GM23338 (cell line): Measurements from ENCODE around the gene GORAB. TPM values are rescaled to one million over a fixed set of nuclear protein-coding genes. Genes with fewer than 3 reads are reported as not detected.

Experiments used
- ATAC-seq: fragments of 200-7000 bp; cut with Tn5 transposase; 3 replicates; pipeline ENCODE4 v1.9.1; 2020
- DNase-seq: peaks from one replicate; pipeline ENCODE4 v3.0.0-alpha.2; 2015; ENCODE audit warnings: low spot score
- H2AFZ ChIP-seq: fragments of 200-600 bp; sonication (generic); 2 replicates; pipeline ENCODE4 v1.8.0; 2016; ENCODE audit warnings: antibody characterized with exemption, mild to moderate bottlenecking, moderate library complexity
- H3F3A ChIP-seq: fragments of 200-600 bp; sonication (generic); replicated peaks from 2 replicates; pipeline ENCODE4 v1.8.0; 2017; ENCODE audit warnings: antibody characterized with exemption, mixed run types, low read depth
- H3K27ac ChIP-seq: fragments of 200-600 bp; sonication (generic); 2 replicates; pipeline ENCODE4 v1.6.1; 2016; ENCODE audit warnings: low read depth
- H3K27me3 ChIP-seq: fragments of 200-600 bp; sonication (generic); 2 replicates; pipeline ENCODE4 v1.8.0; 2016; ENCODE audit warnings: mild to moderate bottlenecking, mixed run types, moderate library complexity; ENCODE audit not compliant: insufficient read depth
- H3K36me3 ChIP-seq: fragments of 200-600 bp; sonication (generic); 2 replicates; pipeline ENCODE4 v1.8.0; 2016; ENCODE audit warnings: mild to moderate bottlenecking; ENCODE audit not compliant: insufficient read depth
- H3K4me1 ChIP-seq: fragments of 200-600 bp; sonication (generic); 2 replicates; pipeline ENCODE4 v1.8.0; 2016; ENCODE audit warnings: mild to moderate bottlenecking, moderate library complexity; ENCODE audit not compliant: insufficient read depth
- H3K4me2 ChIP-seq: fragments of 200-600 bp; sonication (generic); 2 replicates; pipeline ENCODE4 v1.7.1; 2017; ENCODE audit warnings: mixed run types
- H3K4me3 ChIP-seq: fragments of 200-600 bp; sonication (generic); 2 replicates; pipeline ENCODE4 v1.6.1; 2016; ENCODE audit warnings: mixed run types
- H3K79me2 ChIP-seq: fragments of 200-600 bp; sonication (generic); replicated peaks from 2 replicates; pipeline ENCODE4 v1.8.0; 2017; ENCODE audit warnings: mild to moderate bottlenecking; ENCODE audit not compliant: insufficient read depth
- H3K9me2 ChIP-seq: fragments of 200-600 bp; sonication (generic); 2 replicates; pipeline ENCODE4 v1.8.0; 2017; ENCODE audit not compliant: insufficient read depth
- H4K20me1 ChIP-seq: fragments of 200-600 bp; sonication (generic); replicated peaks from 2 replicates; pipeline ENCODE4 v1.8.0; 2017; ENCODE audit warnings: mild to moderate bottlenecking; ENCODE audit not compliant: insufficient read depth
- H3K27ac Mint-ChIP-seq: 2 replicates; pipeline ENCODE4 v1.8.0; 2020; ENCODE audit warnings: inconsistent platforms, mild to moderate bottlenecking, moderate library complexity, mixed read lengths
- H3K27me3 Mint-ChIP-seq: 3 replicates; pipeline ENCODE4 v1.8.0; 2022; ENCODE audit warnings: low read depth, mild to moderate bottlenecking, moderate library complexity, mixed read lengths, inconsistent platforms; ENCODE audit not compliant: insufficient read depth, poor library complexity
- H3K36me3 Mint-ChIP-seq: 3 replicates; pipeline ENCODE4 v1.8.0; 2021; ENCODE audit warnings: low read depth, mild to moderate bottlenecking, inconsistent platforms, moderate library complexity, mixed read lengths
- H3K4me1 Mint-ChIP-seq: 3 replicates; pipeline ENCODE4 v1.8.0; 2020; ENCODE audit warnings: mild to moderate bottlenecking, inconsistent platforms, mixed read lengths
- H3K4me3 Mint-ChIP-seq: 3 replicates; pipeline ENCODE4 v1.8.0; 2021; ENCODE audit warnings: moderate library complexity, mild to moderate bottlenecking, inconsistent platforms, mixed read lengths
- H3K9me3 Mint-ChIP-seq: 3 replicates; pipeline ENCODE4 v1.8.0; 2020; ENCODE audit warnings: moderate library complexity, mild to moderate bottlenecking, inconsistent platforms, mixed read lengths
- CREB1 ChIP-seq: fragments of 250-450 bp; sonication (Bioruptor Pico); IDR thresholded peaks from 2 replicates; pipeline ENCODE4 v1.5.0; 2020; ENCODE audit warnings: low read depth, mild to moderate bottlenecking, moderate library complexity
- CTCF ChIP-seq, 2 experiments: fragments of 200-600 bp in 1 of 2; sonication (generic) in 1 of 2; conservative IDR thresholded peaks; 2 replicates each; pipeline versions ENCODE4 v1.5.1 to v1.6.1; 2016 to 2017; ENCODE audit warnings: antibody characterized with exemption in 2 of 2, low read depth in 2 of 2, mild to moderate bottlenecking in 2 of 2, moderate library complexity in 1 of 2
- EZH2 ChIP-seq: fragments of 200-600 bp; sonication (generic); IDR thresholded peaks from one replicate; pipeline ENCODE4 v1.8.0; 2017; ENCODE audit warnings: antibody characterized with exemption, mild to moderate bottlenecking, low read depth; ENCODE audit not compliant: unreplicated experiment
- EZH2phosphoT487 ChIP-seq: fragments of 200-600 bp; sonication (generic); IDR thresholded peaks from one replicate; pipeline ENCODE4 v1.8.1; 2018; ENCODE audit warnings: antibody characterized with exemption; ENCODE audit not compliant: unreplicated experiment
- NANOG ChIP-seq: IDR thresholded peaks from 2 replicates; pipeline ENCODE4 v1.6.1; 2016; ENCODE audit warnings: antibody characterized with exemption, borderline replicate concordance
- REST ChIP-seq: IDR thresholded peaks from one replicate; pipeline ENCODE4 v1.6.1; 2018; ENCODE audit warnings: antibody characterized with exemption; ENCODE audit not compliant: unreplicated experiment
- STAT1 ChIP-seq: IDR thresholded peaks from one replicate; pipeline ENCODE4 v1.6.1; 2016; ENCODE audit warnings: antibody characterized with exemption; ENCODE audit not compliant: unreplicated experiment
- ZNF114 ChIP-seq: fragments of 250-450 bp; sonication (Bioruptor Pico); IDR thresholded peaks from 2 replicates; pipeline ENCODE4 v1.5.0; 2020; ENCODE audit warnings: mild to moderate bottlenecking, moderate library complexity
- ZNF331 ChIP-seq: fragments of 250-450 bp; sonication (Bioruptor Pico); IDR thresholded peaks from 2 replicates; pipeline ENCODE4 v1.5.0; 2020; ENCODE audit warnings: low read depth, mild to moderate bottlenecking, moderate library complexity
- polyA plus RNA-seq: library from polyadenylated mRNA; unstranded; fragments of >200 nt; fragmentation: Nextera tagmentation; extraction: Ambion mirVana; gene quantifications from 2 replicates; pipeline ENCODE4 v1.2.1, GENCODE V29; 2016
- total RNA-seq: library from RNA; depleted of rRNA; stranded (reverse); fragments of >200 nt; shearing (Covaris generic); gene quantifications from 2 replicates; pipeline ENCODE4 v1.2.3, GENCODE V29; 2014
- TF ChIP-seq, protein P1 (sequence below): fragments of 250-450 bp; sonication (Bioruptor Pico); IDR thresholded peaks from 2 replicates; pipeline ENCODE4 v1.5.0; 2020; ENCODE audit warnings: mild to moderate bottlenecking, moderate library complexity

GORAB gene
- total and polyA plus RNA-seq, 2 experiments from 2014 or later, result 10.4 to 21.1 TPM

DNA sequence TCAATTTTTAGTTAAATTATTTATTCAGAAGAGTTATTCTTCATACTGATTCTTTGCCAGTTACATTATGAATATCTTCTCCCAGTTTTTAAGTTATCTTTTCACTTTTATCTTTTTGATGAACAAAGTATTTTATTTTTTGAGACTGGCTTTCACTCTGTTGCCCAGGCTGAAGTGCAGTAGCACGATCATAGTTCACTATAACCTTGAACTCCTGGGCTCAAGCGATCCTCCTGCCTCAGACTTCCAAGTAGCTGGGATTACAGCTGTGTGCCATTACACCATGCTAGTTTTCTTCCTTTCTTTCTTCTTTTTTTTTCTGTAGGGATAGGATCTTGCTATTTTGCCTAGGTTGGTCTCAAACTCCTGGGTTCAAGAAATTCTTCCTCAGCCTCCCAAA is 3.5 kb downstream of the GORAB start:
- TF ChIP-seq, protein P1, sequence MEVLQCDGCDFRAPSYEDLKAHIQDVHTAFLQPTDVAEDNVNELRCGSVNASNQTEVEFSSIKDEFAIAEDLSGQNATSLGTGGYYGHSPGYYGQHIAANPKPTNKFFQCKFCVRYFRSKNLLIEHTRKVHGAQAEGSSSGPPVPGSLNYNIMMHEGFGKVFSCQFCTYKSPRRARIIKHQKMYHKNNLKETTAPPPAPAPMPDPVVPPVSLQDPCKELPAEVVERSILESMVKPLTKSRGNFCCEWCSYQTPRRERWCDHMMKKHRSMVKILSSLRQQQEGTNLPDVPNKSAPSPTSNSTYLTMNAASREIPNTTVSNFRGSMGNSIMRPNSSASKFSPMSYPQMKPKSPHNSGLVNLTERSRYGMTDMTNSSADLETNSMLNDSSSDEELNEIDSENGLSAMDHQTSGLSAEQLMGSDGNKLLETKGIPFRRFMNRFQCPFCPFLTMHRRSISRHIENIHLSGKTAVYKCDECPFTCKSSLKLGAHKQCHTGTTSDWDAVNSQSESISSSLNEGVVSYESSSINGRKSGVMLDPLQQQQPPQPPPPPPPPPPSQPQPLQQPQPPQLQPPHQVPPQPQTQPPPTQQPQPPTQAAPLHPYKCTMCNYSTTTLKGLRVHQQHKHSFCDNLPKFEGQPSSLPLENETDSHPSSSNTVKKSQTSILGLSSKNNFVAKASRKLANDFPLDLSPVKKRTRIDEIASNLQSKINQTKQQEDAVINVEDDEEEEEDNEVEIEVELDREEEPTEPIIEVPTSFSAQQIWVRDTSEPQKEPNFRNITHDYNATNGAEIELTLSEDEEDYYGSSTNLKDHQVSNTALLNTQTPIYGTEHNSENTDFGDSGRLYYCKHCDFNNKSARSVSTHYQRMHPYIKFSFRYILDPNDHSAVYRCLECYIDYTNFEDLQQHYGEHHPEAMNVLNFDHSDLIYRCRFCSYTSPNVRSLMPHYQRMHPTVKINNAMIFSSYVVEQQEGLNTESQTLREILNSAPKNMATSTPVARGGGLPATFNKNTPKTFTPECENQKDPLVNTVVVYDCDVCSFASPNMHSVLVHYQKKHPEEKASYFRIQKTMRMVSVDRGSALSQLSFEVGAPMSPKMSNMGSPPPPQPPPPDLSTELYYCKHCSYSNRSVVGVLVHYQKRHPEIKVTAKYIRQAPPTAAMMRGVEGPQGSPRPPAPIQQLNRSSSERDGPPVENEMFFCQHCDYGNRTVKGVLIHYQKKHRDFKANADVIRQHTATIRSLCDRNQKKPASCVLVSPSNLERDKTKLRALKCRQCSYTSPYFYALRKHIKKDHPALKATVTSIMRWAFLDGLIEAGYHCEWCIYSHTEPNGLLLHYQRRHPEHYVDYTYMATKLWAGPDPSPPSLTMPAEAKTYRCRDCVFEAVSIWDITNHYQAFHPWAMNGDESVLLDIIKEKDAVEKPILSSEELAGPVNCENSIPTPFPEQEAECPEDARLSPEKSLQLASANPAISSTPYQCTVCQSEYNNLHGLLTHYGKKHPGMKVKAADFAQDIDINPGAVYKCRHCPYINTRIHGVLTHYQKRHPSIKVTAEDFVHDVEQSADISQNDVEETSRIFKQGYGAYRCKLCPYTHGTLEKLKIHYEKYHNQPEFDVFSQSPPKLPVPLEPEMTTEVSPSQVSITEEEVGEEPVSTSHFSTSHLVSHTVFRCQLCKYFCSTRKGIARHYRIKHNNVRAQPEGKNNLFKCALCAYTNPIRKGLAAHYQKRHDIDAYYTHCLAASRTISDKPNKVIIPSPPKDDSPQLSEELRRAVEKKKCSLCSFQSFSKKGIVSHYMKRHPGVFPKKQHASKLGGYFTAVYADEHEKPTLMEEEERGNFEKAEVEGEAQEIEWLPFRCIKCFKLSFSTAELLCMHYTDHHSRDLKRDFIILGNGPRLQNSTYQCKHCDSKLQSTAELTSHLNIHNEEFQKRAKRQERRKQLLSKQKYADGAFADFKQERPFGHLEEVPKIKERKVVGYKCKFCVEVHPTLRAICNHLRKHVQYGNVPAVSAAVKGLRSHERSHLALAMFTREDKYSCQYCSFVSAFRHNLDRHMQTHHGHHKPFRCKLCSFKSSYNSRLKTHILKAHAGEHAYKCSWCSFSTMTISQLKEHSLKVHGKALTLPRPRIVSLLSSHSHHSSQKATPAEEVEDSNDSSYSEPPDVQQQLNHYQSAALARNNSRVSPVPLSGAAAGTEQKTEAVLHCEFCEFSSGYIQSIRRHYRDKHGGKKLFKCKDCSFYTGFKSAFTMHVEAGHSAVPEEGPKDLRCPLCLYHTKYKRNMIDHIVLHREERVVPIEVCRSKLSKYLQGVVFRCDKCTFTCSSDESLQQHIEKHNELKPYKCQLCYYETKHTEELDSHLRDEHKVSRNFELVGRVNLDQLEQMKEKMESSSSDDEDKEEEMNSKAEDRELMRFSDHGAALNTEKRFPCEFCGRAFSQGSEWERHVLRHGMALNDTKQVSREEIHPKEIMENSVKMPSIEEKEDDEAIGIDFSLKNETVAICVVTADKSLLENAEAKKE (CRISPR knock-in tag), result no peak
- TF ChIP-seq NANOG, result no peak
- no peak for TF ChIP-seq ZNF331 (CRISPR knock-in tag)
- no peak for TF ChIP-seq CREB1
- no peak for TF ChIP-seq CTCF (conservative IDR thresholded peaks at IDR 0.05; ENCODE audit: low read depth in 2 of 2)
- TF ChIP-seq ZNF114 (CRISPR knock-in tag), result no peak
- TF ChIP-seq EZH2, result no peak
- TF ChIP-seq REST, result no peak
- no peak for TF ChIP-seq EZH2phosphoT487
- no peak for TF ChIP-seq STAT1
- Histone ChIP-seq H3K4me2 (no peak overlapping the region), H3K27ac (no peak overlapping the region), H3K27me3 (no peaks in the 10 kb centered on the region), H3K4me1 (peaks cover 14% of the 10 kb centered on the region), H3K9me2 (no peaks in the 10 kb centered on the region), H3K79me2 (peaks cover 64% of the 10 kb centered on the region), H2AFZ (no peak overlapping the region), H3F3A (no peaks in the 10 kb centered on the region), H4K20me1 (no peaks in the 10 kb centered on the region), H3K36me3 (peaks cover 7% of the 10 kb centered on the region; the same call in 1 of the 2 replicates), H3K4me3 (no peak overlapping the region)
- H3K4me1 Mint-ChIP-seq, result peaks cover 2% of the 10 kb centered on the region; the same call in 1 of the 3 replicates
- no peak for ATAC-seq
- no peak overlapping the region for H3K27ac Mint-ChIP-seq
- peaks cover 18% of the 10 kb centered on the region for H3K36me3 Mint-ChIP-seq
- H3K4me3 Mint-ChIP-seq, result no peak overlapping the region
- no peaks in the 10 kb centered on the region for H3K27me3 Mint-ChIP-seq
- no peak for DNase-seq
- H3K9me3 Mint-ChIP-seq, result no peaks in the 10 kb centered on the region
